ENCODE data around the gene C10orf105. TPM values are rescaled to one million over a fixed set of nuclear protein-coding genes. Genes with fewer than 3 reads are reported as not detected.

The C10orf105 gene
- total RNA-seq, 5 donors from 2014 or later (not counting 1 experiment from before 2014, with no cell fraction given) = 0.15 to 0.45 (median 0.16) TPM

DNA sequence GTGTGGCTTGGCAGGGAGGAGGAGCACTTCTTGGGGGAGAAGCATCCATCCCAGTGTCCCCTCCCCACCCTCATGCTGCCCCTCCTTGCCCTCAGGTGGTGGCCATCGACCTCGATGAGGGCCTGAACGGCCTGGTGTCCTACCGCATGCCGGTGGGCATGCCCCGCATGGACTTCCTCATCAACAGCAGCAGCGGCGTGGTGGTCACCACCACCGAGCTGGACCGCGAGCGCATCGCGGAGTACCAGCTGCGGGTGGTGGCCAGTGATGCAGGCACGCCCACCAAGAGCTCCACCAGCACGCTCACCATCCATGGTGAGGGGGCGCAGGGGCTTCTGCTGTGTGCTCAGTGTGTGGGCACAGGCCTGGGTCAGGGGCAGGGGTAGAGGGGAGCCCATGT lies 14.8 kb downstream of the C10orf105 start:
- H3K4me3 ChIP-seq (ENCODE audit: control insufficient read depth in 1 of 2, extremely low read depth in 1 of 2, low read length in 1 of 2) = no peak overlapping the region
- no peaks in the 10 kb centered on the region for H3K9me3 ChIP-seq
- H3K27ac ChIP-seq (ENCODE audit: low read length) = no peak overlapping the region
- ATAC-seq (replicated peaks in 1 of 4) (no peak), DNase-seq (no peak)
- H3K27me3 ChIP-seq (replicated peaks in 1 of 2; ENCODE audit: control insufficient read depth in 2 of 2, extremely low read depth in 1 of 2, insufficient read depth in 2 of 2, low read length in 1 of 2) = no peaks in the 10 kb centered on the region
- Mint-ChIP-seq H3K27ac (no peak overlapping the region), H3K27me3 (no peaks in the 10 kb centered on the region), H3K4me1 (peaks cover 16 to 20% (median 19%) of the 10 kb centered on the region in 3 donors), H3K4me3 (no peak overlapping the region), H3K36me3 (no peaks in the 10 kb centered on the region), H3K9me3 (no peaks in the 10 kb centered on the region)
- WGBS (ENCODE audit: insufficient coverage) = 98% methylated on average over 17 of the region's 18 CpGs
- ChIA-PET CTCF (no interaction called here), POLR2A (no interaction called here)
- H3K4me1 ChIP-seq (ENCODE audit: control insufficient read depth in 1 of 2, extremely low read depth in 1 of 2, insufficient read depth in 2 of 2, low read length in 2 of 2) = peaks cover 5 to 32% of the 10 kb centered on the region in 2 experiments
- H3K36me3 ChIP-seq (ENCODE audit: control insufficient read depth in 2 of 2, extremely low read depth in 1 of 2, insufficient read depth in 1 of 2, low read length in 1 of 2) = no peaks in the 10 kb centered on the region

DNA sequence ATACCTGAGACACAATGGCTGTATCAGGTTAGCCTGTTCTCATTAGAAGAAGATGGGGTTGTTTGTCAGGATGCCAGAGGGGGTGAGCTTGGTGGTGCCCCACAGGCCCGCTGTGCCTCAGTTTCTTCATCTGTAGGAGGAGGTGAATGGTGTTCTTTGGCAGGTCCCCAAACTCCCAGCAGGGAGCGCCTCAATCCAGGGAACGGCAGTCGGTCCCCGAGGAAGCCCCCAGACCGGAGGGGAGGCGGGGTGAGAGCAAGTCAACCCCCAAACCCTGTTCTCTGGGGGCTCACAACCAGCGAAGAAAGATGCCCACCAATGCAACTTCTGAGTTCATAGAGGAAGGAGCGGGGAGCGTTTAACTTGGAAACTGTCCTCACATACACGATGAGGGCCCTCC lies 16.0 kb downstream of the C10orf105 start:
- DNase-seq (no peak), ATAC-seq (replicated peaks in 1 of 4) (no peak)
- CTCF ChIA-PET = no interaction called here

DNA sequence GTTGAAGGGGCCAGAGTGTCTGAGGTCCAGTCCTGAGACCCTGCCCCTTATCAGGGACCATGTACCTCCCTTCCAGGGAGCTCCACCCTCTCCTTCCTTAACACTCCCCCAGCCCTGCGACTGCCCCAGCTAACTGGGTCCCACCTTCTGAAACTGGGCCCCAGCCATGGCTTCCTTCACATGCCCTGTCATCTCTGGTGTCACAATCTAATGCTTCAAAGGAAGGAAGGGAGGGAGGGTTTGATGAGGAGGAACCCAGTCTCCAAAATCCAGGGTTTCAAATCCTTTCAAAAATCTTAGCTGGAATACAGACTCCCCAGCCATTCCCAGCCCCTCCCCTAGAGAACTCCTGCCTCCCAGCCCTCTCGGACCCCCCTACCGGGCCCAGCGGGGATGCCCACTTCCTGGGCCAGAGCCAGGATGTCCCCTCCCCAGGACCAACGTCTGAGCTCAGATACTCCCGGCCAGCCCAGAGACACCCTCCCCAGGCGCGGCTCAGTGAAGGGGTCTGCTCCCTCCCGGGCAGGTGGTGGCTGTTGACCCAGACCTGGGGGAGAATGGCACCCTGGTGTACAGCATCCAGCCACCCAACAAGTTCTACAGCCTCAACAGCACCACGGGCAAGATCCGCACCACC lies 18.0 kb downstream of the C10orf105 start:
- ChIA-PET CTCF (no interaction called here), POLR2A (no interaction called here)
- no peak overlapping the region for H3K4me3 Mint-ChIP-seq

More for the DNA sequence above, 16.0 kb downstream of the C10orf105 start:
- Histone ChIP-seq H3K4me3 (ENCODE audit: control insufficient read depth in 1 of 2, extremely low read depth in 1 of 2, low read length in 1 of 2) (no peak overlapping the region), H3K4me1 (ENCODE audit: control insufficient read depth in 1 of 2, extremely low read depth in 1 of 2, insufficient read depth in 2 of 2, low read length in 2 of 2) (peaks cover 2 to 36% of the 10 kb centered on the region in 2 experiments), H3K9me3 (no peaks in the 10 kb centered on the region), H3K27ac (ENCODE audit: low read length) (no peak overlapping the region), H3K36me3 (ENCODE audit: control insufficient read depth in 2 of 2, extremely low read depth in 1 of 2, insufficient read depth in 1 of 2, low read length in 1 of 2) (no peaks in the 10 kb centered on the region), H3K27me3 (replicated peaks in 1 of 2; ENCODE audit: control insufficient read depth in 2 of 2, extremely low read depth in 1 of 2, insufficient read depth in 2 of 2, low read length in 1 of 2) (no peaks in the 10 kb centered on the region)
- 74% methylated on average over 9 of the region's 11 CpGs for WGBS (ENCODE audit: insufficient coverage)
- H3K36me3 Mint-ChIP-seq = no peaks in the 10 kb centered on the region
- H3K27ac Mint-ChIP-seq = no peak overlapping the region
- H3K4me1 Mint-ChIP-seq = peaks cover 17 to 22% (median 21%) of the 10 kb centered on the region in 3 donors
- H3K9me3 Mint-ChIP-seq = no peaks in the 10 kb centered on the region
- POLR2A ChIA-PET = no interaction called here
- no peaks in the 10 kb centered on the region for H3K27me3 Mint-ChIP-seq
- H3K4me3 Mint-ChIP-seq = no peak overlapping the region

DNA sequence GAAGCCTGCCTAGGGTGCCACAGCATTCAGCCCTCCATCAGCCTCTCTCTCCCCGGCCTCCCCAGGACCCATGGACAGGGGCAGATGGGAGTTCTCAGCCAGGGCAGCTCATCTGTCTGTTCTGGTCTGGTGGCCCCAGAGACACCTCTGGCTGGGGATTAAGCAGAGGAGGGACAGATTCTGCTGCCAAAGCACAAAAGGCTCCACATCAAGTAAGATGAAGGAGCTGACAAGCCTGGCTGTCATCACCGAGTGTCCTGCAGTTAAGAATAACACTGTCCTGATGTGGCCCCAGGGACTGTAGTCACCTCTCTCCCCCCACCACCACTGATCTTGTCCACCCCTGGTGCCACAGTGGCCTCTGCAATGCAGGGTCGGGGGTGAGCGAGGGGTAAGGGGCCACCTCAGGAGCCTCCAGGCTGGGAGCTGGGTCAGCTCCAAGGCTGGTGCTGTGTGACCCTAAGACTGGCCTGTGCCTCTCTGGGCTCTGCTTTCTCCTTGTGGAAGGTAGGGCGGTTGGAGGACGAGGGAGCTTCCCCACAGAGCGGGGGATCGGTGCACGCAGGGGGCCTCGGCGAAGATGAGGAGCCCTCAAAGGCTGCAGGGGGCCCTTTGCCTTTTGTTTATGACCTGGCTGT lies 18.7 kb downstream of the C10orf105 start:
- Histone ChIP-seq H3K27ac (ENCODE audit: low read length) (no peak overlapping the region), H3K4me3 (ENCODE audit: control insufficient read depth in 1 of 2, extremely low read depth in 1 of 2, low read length in 1 of 2) (no peak overlapping the region), H3K36me3 (ENCODE audit: control insufficient read depth in 2 of 2, extremely low read depth in 1 of 2, insufficient read depth in 1 of 2, low read length in 1 of 2) (no peaks in the 10 kb centered on the region), H3K27me3 (replicated peaks in 1 of 2; ENCODE audit: control insufficient read depth in 2 of 2, extremely low read depth in 1 of 2, insufficient read depth in 2 of 2, low read length in 1 of 2) (no peaks in the 10 kb centered on the region), H3K9me3 (no peaks in the 10 kb centered on the region), H3K4me1 (ENCODE audit: control insufficient read depth in 1 of 2, extremely low read depth in 1 of 2, insufficient read depth in 2 of 2, low read length in 2 of 2) (peaks cover 4 to 44% of the 10 kb centered on the region in 2 experiments)
- no peak overlapping the region for H3K4me3 Mint-ChIP-seq
- no peaks in the 10 kb centered on the region for H3K36me3 Mint-ChIP-seq
- ChIA-PET POLR2A (interaction anchor here in 1 of 2 donors (0.6 kb wide), 2 partner anchors 58 to 126 kb away, joined by 4 to 5 read pairs; no protein-coding TSS in a partner anchor), CTCF (no interaction called here)
- H3K4me1 Mint-ChIP-seq = peaks cover 23 to 30% (median 27%) of the 10 kb centered on the region in 3 donors
- no peaks in the 10 kb centered on the region for H3K27me3 Mint-ChIP-seq
- H3K9me3 Mint-ChIP-seq = no peaks in the 10 kb centered on the region
- WGBS (ENCODE audit: insufficient coverage) = 94% methylated on average over 11 of the region's 11 CpGs
- no peak overlapping the region for H3K27ac Mint-ChIP-seq
- ATAC-seq (replicated peaks in 1 of 4) (no peak), DNase-seq (no peak)

More for the DNA sequence above, 18.0 kb downstream of the C10orf105 start:
- H3K36me3 ChIP-seq (ENCODE audit: control insufficient read depth in 2 of 2, extremely low read depth in 1 of 2, insufficient read depth in 1 of 2, low read length in 1 of 2) = no peaks in the 10 kb centered on the region
- no peaks in the 10 kb centered on the region for H3K36me3 Mint-ChIP-seq
- H3K27ac Mint-ChIP-seq = no peak overlapping the region
- no peak overlapping the region for H3K27ac ChIP-seq (ENCODE audit: low read length)
- peaks cover 4 to 37% of the 10 kb centered on the region in 2 experiments for H3K4me1 ChIP-seq (ENCODE audit: control insufficient read depth in 1 of 2, extremely low read depth in 1 of 2, insufficient read depth in 2 of 2, low read length in 2 of 2)
- no peaks in the 10 kb centered on the region for H3K27me3 Mint-ChIP-seq
- no peaks in the 10 kb centered on the region for H3K9me3 Mint-ChIP-seq
- ATAC-seq (replicated peaks in 1 of 4) (no peak), DNase-seq (no peak)
- 89% methylated on average over 9 of the region's 11 CpGs for WGBS (ENCODE audit: insufficient coverage)
- H3K4me1 Mint-ChIP-seq = peaks cover 20 to 28% (median 25%) of the 10 kb centered on the region in 3 donors
- no peaks in the 10 kb centered on the region for H3K27me3 ChIP-seq (replicated peaks in 1 of 2; ENCODE audit: control insufficient read depth in 2 of 2, extremely low read depth in 1 of 2, insufficient read depth in 2 of 2, low read length in 1 of 2)
- H3K9me3 ChIP-seq = no peaks in the 10 kb centered on the region
- H3K4me3 ChIP-seq (ENCODE audit: control insufficient read depth in 1 of 2, extremely low read depth in 1 of 2, low read length in 1 of 2) = no peak overlapping the region

DNA sequence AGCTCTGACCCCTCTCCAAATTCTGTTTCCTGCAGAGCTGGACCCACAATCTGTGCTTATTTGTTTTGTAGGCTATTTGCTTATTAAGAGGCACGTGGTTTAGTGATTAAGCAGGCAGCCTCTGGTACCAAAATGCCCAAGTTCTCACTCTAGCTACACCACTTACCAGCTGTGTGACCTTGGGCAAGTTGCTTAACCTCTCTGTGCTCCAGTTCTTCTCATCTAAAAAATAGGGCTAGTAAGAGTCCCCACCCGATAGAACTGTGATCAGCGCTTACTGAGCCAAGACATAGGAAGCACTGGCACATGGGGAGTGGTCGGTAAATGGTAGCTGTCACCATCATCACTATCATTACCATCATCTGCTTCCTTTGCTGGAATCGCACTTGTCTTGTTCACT lies 20.8 kb downstream of the C10orf105 start:
- POLR2A ChIA-PET = interaction anchor here (0.5 to 0.6 kb wide), 3 partner anchors 152 to 1550 kb away, joined by 3 to 6 read pairs (median 3); no protein-coding TSS in a partner anchor
- no peaks in the 10 kb centered on the region for H3K27me3 Mint-ChIP-seq
- no peaks in the 10 kb centered on the region for H3K9me3 Mint-ChIP-seq
- peak overlapping the region; percentile 67 to 73 for H3K27ac Mint-ChIP-seq
- DNase-seq = no peak
- H3K36me3 Mint-ChIP-seq = no peaks in the 10 kb centered on the region
- Histone ChIP-seq H3K27ac (ENCODE audit: low read length) (no peak overlapping the region), H3K4me1 (ENCODE audit: control insufficient read depth in 1 of 2, extremely low read depth in 1 of 2, insufficient read depth in 2 of 2, low read length in 2 of 2) (peaks cover 7 to 65% of the 10 kb centered on the region in 2 experiments), H3K27me3 (replicated peaks in 1 of 2; ENCODE audit: control insufficient read depth in 2 of 2, extremely low read depth in 1 of 2, insufficient read depth in 2 of 2, low read length in 1 of 2) (no peaks in the 10 kb centered on the region), H3K4me3 (ENCODE audit: control insufficient read depth in 1 of 2, extremely low read depth in 1 of 2, low read length in 1 of 2) (no peak overlapping the region), H3K36me3 (ENCODE audit: control insufficient read depth in 2 of 2, extremely low read depth in 1 of 2, insufficient read depth in 1 of 2, low read length in 1 of 2) (no peaks in the 10 kb centered on the region), H3K9me3 (no peaks in the 10 kb centered on the region)
- peaks cover 38 to 48% (median 39%) of the 10 kb centered on the region in 3 donors for H3K4me1 Mint-ChIP-seq
- H3K4me3 Mint-ChIP-seq = peak overlapping the region in 1 of 3 donors; percentile 9
- WGBS (ENCODE audit: insufficient coverage) = no CpG with 5 or more reads among the region's 5 CpGs
- ATAC-seq (replicated peaks in 1 of 4) = no peak
- CTCF ChIA-PET = interaction anchor here (0.5 to 2.0 kb wide), 7 partner anchors 9 to 384 kb away, joined by 3 to 8 read pairs (median 4); partner anchors contain the start of gene PSAP (in 1 of the 2)

DNA sequence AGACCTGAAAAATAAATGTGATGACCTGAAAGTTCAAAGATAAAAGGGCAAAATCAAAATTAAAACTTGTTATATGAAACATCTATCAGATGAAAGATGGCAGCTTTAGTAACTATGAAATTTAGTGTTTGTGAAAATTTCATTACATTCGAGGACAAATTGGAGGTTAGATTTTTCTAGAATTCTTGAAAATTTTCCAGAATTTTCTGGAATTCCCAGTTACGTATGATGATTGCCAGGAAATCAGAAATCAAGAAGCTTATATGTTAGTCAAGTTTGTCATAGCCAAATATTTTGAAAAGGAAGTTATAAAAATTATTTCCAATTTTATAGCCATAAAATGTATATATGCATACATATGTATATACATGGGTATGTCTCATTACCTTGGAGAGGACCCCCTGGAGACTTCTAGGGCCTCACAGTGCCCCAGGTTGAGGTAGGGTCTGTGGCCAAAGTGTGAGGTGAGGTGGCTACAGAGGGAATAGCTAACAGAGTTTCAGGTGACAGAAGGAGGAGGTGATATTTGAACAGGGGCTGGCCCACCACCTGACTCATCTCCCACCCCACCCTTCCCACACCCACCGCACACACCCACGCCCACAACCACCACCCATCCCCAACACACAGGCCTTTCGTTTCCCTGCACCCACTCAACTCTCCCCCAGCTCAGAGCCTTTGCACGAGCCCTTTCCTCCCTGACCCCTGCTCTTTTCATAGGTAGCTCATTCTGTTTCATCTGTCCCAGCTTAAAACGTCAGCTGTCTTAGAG lies 21.5 kb downstream of the C10orf105 start:
- POLR2A ChIA-PET = interaction anchor here in 1 of 2 donors (0.5 kb wide), 1 partner anchor 1551 kb away, joined by 3 read pairs; no protein-coding TSS in a partner anchor

More for the DNA sequence above, 21.5 kb downstream of the C10orf105 start:
- Mint-ChIP-seq H3K27ac (peak overlapping the region; percentile 67 to 73), H3K27me3 (no peaks in the 10 kb centered on the region), H3K4me1 (peaks cover 42 to 52% (median 43%) of the 10 kb centered on the region in 3 donors), H3K4me3 (peak overlapping the region in 1 of 3 donors; percentile 9), H3K36me3 (no peaks in the 10 kb centered on the region), H3K9me3 (no peaks in the 10 kb centered on the region)
- WGBS (ENCODE audit: insufficient coverage) = 28% methylated on average over 6 of the region's 7 CpGs
- Histone ChIP-seq H3K27ac (ENCODE audit: low read length) (peak overlapping the region; percentile 23), H3K4me3 (ENCODE audit: control insufficient read depth in 1 of 2, extremely low read depth in 1 of 2, low read length in 1 of 2) (no peak overlapping the region), H3K9me3 (no peaks in the 10 kb centered on the region), H3K27me3 (replicated peaks in 1 of 2; ENCODE audit: control insufficient read depth in 2 of 2, extremely low read depth in 1 of 2, insufficient read depth in 2 of 2, low read length in 1 of 2) (no peaks in the 10 kb centered on the region), H3K4me1 (ENCODE audit: control insufficient read depth in 1 of 2, extremely low read depth in 1 of 2, insufficient read depth in 2 of 2, low read length in 2 of 2) (peaks cover 7 to 66% of the 10 kb centered on the region in 2 experiments), H3K36me3 (ENCODE audit: control insufficient read depth in 2 of 2, extremely low read depth in 1 of 2, insufficient read depth in 1 of 2, low read length in 1 of 2) (no peaks in the 10 kb centered on the region)
- ATAC-seq (replicated peaks in 1 of 4) (peak; percentile 24 to 61 (median 40)), DNase-seq (peak in 28 of 35 experiments; percentile 12 to 63 (median 38))
- CTCF ChIA-PET = interaction anchor here (0.6 to 2.0 kb wide), 9 partner anchors 9 to 1398 kb away, joined by 3 to 8 read pairs (median 4); partner anchors contain the start of genes P4HA1 (in 1 of the 2) and PSAP (in 1 of the 2)
